DND-41 (cell line): ENCODE measurements around the gene PANX1.

ENCODE experiments used
- ATAC-seq: fragments of 200-7000 bp; cut with Tn5 transposase; 3 replicates; pipeline ENCODE4 v1.9.1; 2021; ENCODE audit warnings: low read depth; ENCODE audit not compliant: insufficient read depth
- DNase-seq: peaks from one replicate; pipeline ENCODE4 v3.0.0-alpha.2; 2020
- H2AFZ ChIP-seq: 2 replicates; pipeline ENCODE4 v1.6.0; 2012; ENCODE audit warnings: low read depth, low read length
- H3K27ac ChIP-seq: 2 replicates; pipeline ENCODE4 v1.5.1; 2012; ENCODE audit warnings: low read length, inconsistent platforms
- H3K27me3 ChIP-seq: fragments of 200-600 bp; sonication (generic); 2 replicates; pipeline ENCODE4 v1.6.0; 2012; ENCODE audit warnings: low read length, mild to moderate bottlenecking, inconsistent platforms; ENCODE audit not compliant: insufficient read depth, poor library complexity
- H3K36me3 ChIP-seq: 2 replicates; pipeline ENCODE4 v1.5.1; 2012; ENCODE audit warnings: low read length, inconsistent platforms; ENCODE audit not compliant: insufficient read depth
- H3K4me1 ChIP-seq: 2 replicates; pipeline ENCODE4 v1.5.1; 2012; ENCODE audit warnings: mild to moderate bottlenecking, low read length; ENCODE audit not compliant: insufficient read depth
- H3K4me2 ChIP-seq: 2 replicates; pipeline ENCODE4 v1.6.0; 2012; ENCODE audit warnings: mild to moderate bottlenecking, moderate library complexity, low read length, inconsistent platforms; ENCODE audit not compliant: insufficient read depth
- H3K4me3 ChIP-seq, 2 experiments: fragments of 200-600 bp in 1 of 2; shearing (Covaris generic) in 1 of 2; 2 replicates each; pipeline ENCODE4 v1.5.1; 2012 to 2016; ENCODE audit warnings: inconsistent platforms in 2 of 2, low read length in 2 of 2, mild to moderate bottlenecking in 2 of 2, low read depth in 1 of 2, moderate library complexity in 1 of 2
- H3K79me2 ChIP-seq: 2 replicates; pipeline ENCODE4 v1.6.0; 2012; ENCODE audit warnings: low read length, inconsistent platforms; ENCODE audit not compliant: insufficient read depth
- H3K9ac ChIP-seq: 2 replicates; pipeline ENCODE4 v1.6.0; 2012; ENCODE audit warnings: low read depth, mild to moderate bottlenecking, inconsistent platforms, low read length, moderate library complexity
- H3K9me3 ChIP-seq: 2 replicates; pipeline ENCODE4 v1.5.1; 2012; ENCODE audit warnings: low read length, moderate library complexity, mild to moderate bottlenecking, inconsistent platforms; ENCODE audit not compliant: insufficient read depth, severe bottlenecking
- H4K20me1 ChIP-seq: 2 replicates; pipeline ENCODE4 v1.6.0; 2012; ENCODE audit warnings: low read length; ENCODE audit not compliant: insufficient read depth
- CTCF ChIP-seq: IDR thresholded peaks from 2 replicates; pipeline ENCODE4 v1.5.1; 2012; ENCODE audit warnings: borderline replicate concordance, low read length, moderate library complexity, mild to moderate bottlenecking; ENCODE audit not compliant: poor library complexity, severe bottlenecking; ENCODE audit errors: extremely low read depth
- EZH2 ChIP-seq: IDR thresholded peaks from 3 replicates; pipeline ENCODE4 v1.6.1; 2012; ENCODE audit warnings: borderline replicate concordance, low read depth, mild to moderate bottlenecking, moderate library complexity, low read length, inconsistent platforms; ENCODE audit not compliant: severe bottlenecking

The PANX1 gene

DNA sequence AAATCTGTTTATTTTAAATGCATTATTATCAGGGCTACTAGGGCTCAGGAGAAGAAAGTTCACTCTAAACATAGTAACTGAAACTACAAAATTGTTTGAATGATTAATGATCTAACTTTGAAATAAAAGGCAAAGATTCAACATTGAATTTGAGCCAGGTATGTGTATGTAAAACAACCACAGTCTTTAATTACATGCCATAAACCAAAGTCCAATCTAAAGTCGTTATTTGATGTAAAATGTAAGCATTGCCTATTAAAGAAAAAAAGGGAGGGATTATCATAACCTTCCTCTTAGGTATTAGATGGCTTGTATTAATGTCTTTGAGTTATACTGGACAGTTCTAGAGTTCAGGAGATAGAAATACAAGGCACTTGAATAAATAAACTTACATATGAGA is 25.2 kb upstream of the PANX1 start:
- no peak overlapping the region for H3K4me2 ChIP-seq
- DNase-seq (no peak), ATAC-seq (no peak)
- no peak overlapping the region for H3K27ac ChIP-seq
- H3K9me3 ChIP-seq = no peaks in the 10 kb centered on the region
- no peaks in the 10 kb centered on the region for H3K36me3 ChIP-seq
- H3K4me1 ChIP-seq = no peaks in the 10 kb centered on the region
- H3K4me3 ChIP-seq = no peak overlapping the region
- no peak overlapping the region for H3K9ac ChIP-seq
- no peaks in the 10 kb centered on the region for H3K79me2 ChIP-seq
- no peaks in the 10 kb centered on the region for H4K20me1 ChIP-seq
- no peaks in the 10 kb centered on the region for H3K27me3 ChIP-seq
- H2AFZ ChIP-seq = no peak overlapping the region
- no peak for TF ChIP-seq CTCF
- TF ChIP-seq EZH2 = no peak

- no peaks in the 10 kb centered on the region for H3K27me3 ChIP-seq
- H3K9me3 ChIP-seq = no peaks in the 10 kb centered on the region
- H3K4me1 ChIP-seq = no peaks in the 10 kb centered on the region
- H3K4me2 ChIP-seq = no peak overlapping the region
- H3K36me3 ChIP-seq = no peaks in the 10 kb centered on the region
- H4K20me1 ChIP-seq = no peaks in the 10 kb centered on the region
- H3K27ac ChIP-seq = no peak overlapping the region
- no peaks in the 10 kb centered on the region for H3K79me2 ChIP-seq
- ATAC-seq (no peak), DNase-seq (no peak)
- H3K9ac ChIP-seq = no peak overlapping the region
- no peak overlapping the region for H2AFZ ChIP-seq
- TF ChIP-seq CTCF = no peak
- no peak for TF ChIP-seq EZH2
- no peak overlapping the region for H3K4me3 ChIP-seq
Observed at GRCh38 chr11:94104734-94105133, 23.9 kb upstream of the PANX1 start.

- H3K27ac ChIP-seq = no peak overlapping the region
- no peak overlapping the region for H3K4me3 ChIP-seq
- no peaks in the 10 kb centered on the region for H3K36me3 ChIP-seq
- ATAC-seq = no peak
- no peak for TF ChIP-seq CTCF
- TF ChIP-seq EZH2 = no peak
- no peaks in the 10 kb centered on the region for H3K9me3 ChIP-seq
- H4K20me1 ChIP-seq = no peaks in the 10 kb centered on the region
- no peak overlapping the region for H3K4me2 ChIP-seq
- H3K4me1 ChIP-seq = no peaks in the 10 kb centered on the region
- H2AFZ ChIP-seq = no peak overlapping the region
- H3K9ac ChIP-seq = no peak overlapping the region
- H3K27me3 ChIP-seq = no peaks in the 10 kb centered on the region
- DNase-seq = no peak
- H3K79me2 ChIP-seq = no peaks in the 10 kb centered on the region
Observed at GRCh38 chr11:94106716-94107115, 21.9 kb upstream of the PANX1 start.

DNA sequence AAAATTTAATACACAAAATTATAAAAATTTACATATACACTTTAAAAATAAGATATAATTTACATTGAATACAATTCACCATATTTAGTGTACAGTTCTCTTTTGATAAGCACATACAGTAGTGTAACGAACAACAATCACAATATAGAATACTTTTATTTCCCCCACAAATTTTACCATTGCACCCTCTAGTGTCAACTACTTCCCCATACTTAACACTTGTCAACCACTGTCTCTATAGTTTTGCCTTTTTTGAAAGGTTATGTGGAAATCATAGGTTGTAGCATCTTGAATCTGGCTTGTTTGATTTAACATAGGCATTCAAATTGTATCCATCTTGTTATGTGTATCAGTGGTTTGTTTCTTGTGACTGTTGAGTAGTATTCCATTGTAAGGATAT is 21.3 kb upstream of the PANX1 start:
- no peak overlapping the region for H2AFZ ChIP-seq
- H3K36me3 ChIP-seq = no peaks in the 10 kb centered on the region
- DNase-seq = no peak
- no peak overlapping the region for H3K4me2 ChIP-seq
- TF ChIP-seq EZH2 (no peak), CTCF (no peak)
- H3K27me3 ChIP-seq = no peaks in the 10 kb centered on the region
- no peaks in the 10 kb centered on the region for H3K79me2 ChIP-seq
- H3K4me1 ChIP-seq = no peaks in the 10 kb centered on the region
- no peak overlapping the region for H3K4me3 ChIP-seq
- no peak overlapping the region for H3K27ac ChIP-seq
- H4K20me1 ChIP-seq = no peaks in the 10 kb centered on the region
- no peaks in the 10 kb centered on the region for H3K9me3 ChIP-seq
- ATAC-seq = no peak
- H3K9ac ChIP-seq = no peak overlapping the region
